AG09309 (cell line): Measurements from ENCODE around the gene SFTA2.

Experiments
- DNase-seq: peaks from one replicate; pipeline ENCODE4 v3.0.0-alpha.2; 2010; ENCODE audit warnings: low read depth
- H3K4me3 ChIP-seq: 2 replicates; pipeline ENCODE4 v1.5.1; 2011; ENCODE audit warnings: mild to moderate bottlenecking, low read depth, low read length, moderate library complexity; ENCODE audit not compliant: control insufficient read depth
- CTCF ChIP-seq: IDR thresholded peaks from 2 replicates; pipeline ENCODE4 v1.5.1; 2011; ENCODE audit warnings: mild to moderate bottlenecking, low read depth, low read length, inconsistent platforms; ENCODE audit not compliant: insufficient read depth, control insufficient read depth; ENCODE audit errors: missing control alignments

SFTA2 gene

GRCh38 chr6:30893666-30894065, 38.3 kb downstream of the SFTA2 start:
- no peak for TF ChIP-seq CTCF
- H3K4me3 ChIP-seq: no peak overlapping the region
- no peak for DNase-seq

GRCh38 chr6:30893001-30893591, 38.9 kb downstream of the SFTA2 start:
- no peak for TF ChIP-seq CTCF
- H3K4me3 ChIP-seq: no peak overlapping the region
- no peak for DNase-seq

DNA sequence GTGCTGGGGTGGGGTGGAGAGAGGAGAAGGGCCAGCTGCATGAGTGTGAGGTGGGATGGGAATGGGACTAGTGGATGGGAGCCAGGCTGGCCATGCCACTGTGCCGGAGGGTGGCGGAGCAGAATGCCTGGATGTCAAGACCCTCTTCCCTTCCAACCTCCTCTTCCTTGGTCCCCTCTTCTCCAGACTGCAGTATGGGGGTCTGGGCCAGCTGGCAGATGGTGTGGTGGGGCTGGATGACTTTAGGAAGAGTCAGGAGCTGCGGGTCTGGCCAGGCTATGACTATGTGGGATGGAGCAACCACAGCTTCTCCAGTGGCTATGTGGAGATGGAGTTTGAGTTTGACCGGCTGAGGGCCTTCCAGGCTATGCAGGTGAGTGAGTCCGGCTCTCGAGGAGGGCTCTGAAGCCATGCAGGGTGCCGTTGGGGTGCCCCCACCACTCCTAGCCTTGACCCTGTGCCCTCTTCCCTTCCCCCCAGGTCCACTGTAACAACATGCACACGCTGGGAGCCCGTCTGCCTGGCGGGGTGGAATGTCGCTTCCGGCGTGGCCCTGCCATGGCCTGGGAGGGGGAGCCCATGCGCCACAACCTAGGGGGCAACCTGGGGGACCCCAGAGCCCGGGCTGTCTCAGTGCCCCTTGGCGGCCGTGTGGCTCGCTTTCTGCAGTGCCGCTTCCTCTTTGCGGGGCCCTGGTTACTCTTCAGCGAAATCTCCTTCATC, 40.0 kb downstream of the SFTA2 start:
- no peak for TF ChIP-seq CTCF
- no peak for DNase-seq
- no peak overlapping the region for H3K4me3 ChIP-seq

GRCh38 chr6:30891450-30891723, 40.6 kb downstream of the SFTA2 start:
- H3K4me3 ChIP-seq: no peak overlapping the region
- DNase-seq: no peak
- no peak for TF ChIP-seq CTCF

DNA sequence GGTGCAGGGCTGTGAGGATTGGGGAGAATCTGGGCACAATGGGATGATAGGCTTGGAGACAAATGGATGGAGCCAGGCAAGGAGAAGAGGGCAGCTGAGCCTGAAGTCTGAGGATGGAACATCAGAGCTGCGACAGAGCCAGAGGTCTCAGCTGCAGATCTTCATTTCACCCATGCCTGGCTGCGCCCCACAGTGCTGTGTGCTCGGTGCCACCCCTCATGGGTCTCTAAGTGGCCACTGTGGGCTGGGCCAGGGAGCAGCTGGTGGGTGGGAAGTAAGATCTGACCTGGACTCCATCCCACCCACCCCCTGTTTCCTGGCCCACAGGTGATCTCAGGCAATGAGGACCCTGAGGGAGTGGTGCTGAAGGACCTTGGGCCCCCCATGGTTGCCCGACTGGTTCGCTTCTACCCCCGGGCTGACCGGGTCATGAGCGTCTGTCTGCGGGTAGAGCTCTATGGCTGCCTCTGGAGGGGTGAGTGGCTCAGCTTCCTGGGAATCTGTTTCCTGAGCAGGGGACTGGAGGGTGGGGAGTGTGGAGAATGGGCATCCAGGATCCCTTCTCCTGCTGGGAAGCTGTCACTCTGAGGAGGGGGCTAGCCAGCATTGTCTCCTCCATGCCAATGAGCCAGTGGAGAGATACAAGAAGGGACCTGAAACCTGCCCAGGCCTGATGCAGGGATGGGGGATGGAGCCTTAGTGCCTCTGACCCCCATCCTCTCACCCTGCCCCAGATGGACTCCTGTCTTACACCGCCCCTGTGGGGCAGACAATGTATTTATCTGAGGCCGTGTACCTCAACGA, 41.1 kb downstream of the SFTA2 start:
- TF ChIP-seq CTCF: no peak
- no peak for DNase-seq
- H3K4me3 ChIP-seq: no peak overlapping the region

DNA sequence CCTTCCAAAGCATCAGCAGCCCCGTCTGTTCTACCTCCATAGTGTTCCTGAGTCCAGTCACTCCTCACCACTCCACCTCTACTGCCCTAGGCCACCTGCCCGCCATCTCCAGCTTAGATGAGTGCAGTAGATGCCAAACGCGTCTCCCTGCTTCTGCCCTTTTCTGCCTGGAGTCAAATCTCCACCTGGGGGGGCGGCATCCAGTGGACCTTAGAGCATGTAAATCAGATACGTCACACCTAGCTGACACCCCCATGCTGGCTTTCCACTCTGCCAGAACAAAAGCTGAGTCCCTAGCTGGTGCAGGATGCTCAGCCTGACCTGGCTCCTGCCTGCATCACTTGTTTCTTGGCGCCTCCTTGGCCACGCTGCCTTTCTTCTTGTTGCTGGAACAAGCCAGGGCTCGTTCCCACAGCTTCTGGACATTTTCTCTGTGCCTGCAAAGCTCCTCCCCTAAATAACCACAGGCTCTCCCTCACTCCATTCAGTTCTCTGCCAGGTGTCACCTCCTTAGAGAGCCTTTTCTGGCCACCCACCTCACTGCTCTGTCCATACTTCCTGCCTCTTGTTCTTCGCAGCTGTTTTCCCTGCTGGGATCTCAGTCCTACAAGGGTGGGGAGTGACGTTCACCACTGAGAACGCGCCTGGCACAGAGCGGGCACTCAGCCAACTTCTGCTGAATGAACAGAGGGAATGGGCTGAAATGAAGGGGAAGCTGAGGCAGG, 41.9 kb downstream of the SFTA2 start:
- no peak overlapping the region for H3K4me3 ChIP-seq
- no peak for TF ChIP-seq CTCF
- DNase-seq: no peak
